ENCODE measurements around the gene EPHA10.
"Not testable (repeated sequence)": the region's sequence is repeated elsewhere in the genome, so short reads cannot be mapped to it uniquely, and the experiment has no call there.

EPHA10 gene

GRCh38 chr1:37764888-37765441 lies at the start of gene EPHA10:
TSS of gene EPHA10 (minus strand) at chr1:37765120. CDS start at chr1:37765066, 54 bp downstream.
- no peak for DNase-seq

GRCh38 chr1:37814252-37814651 lies 49.3 kb upstream of the EPHA10 start:
- DNase-seq, result no peak

GRCh38 chr1:37813529-37814145 lies 48.7 kb upstream of the EPHA10 start:
- DNase-seq, result no peak

- DNase-seq, result peak; percentile 85
Observed at GRCh38 chr1:37811027-37811655, 46.2 kb upstream of the EPHA10 start.

GRCh38 chr1:37809942-37810341 lies 45.0 kb upstream of the EPHA10 start:
- no peak for DNase-seq

GRCh38 chr1:37808369-37809319 lies 43.7 kb upstream of the EPHA10 start:
- DNase-seq, result peak; percentile 80

- DNase-seq, result peak; percentile 93
Observed at GRCh38 chr1:37807555-37808368, 42.8 kb upstream of the EPHA10 start, which contains the start of the genes C1orf122 and YRDC. TSS of gene C1orf122 (plus strand) at chr1:37807790. CDS start at chr1:37808405, 615 bp downstream. TSS of gene YRDC (minus strand) at chr1:37808208. CDS start at chr1:37808180, 28 bp downstream.

- DNase-seq, result no peak
Observed at GRCh38 chr1:37807220-37807554, 42.3 kb upstream of the EPHA10 start.

GRCh38 chr1:37802439-37802838 lies 37.5 kb upstream of the EPHA10 start:
- DNase-seq, result no peak

- DNase-seq, result peak; percentile 9
Observed at GRCh38 chr1:37797750-37798345, 32.9 kb upstream of the EPHA10 start.

- DNase-seq, result peak; percentile 41
Observed at GRCh38 chr1:37795340-37796125, 30.6 kb upstream of the EPHA10 start.

GRCh38 chr1:37794372-37795339 lies 29.7 kb upstream of the EPHA10 start:
- no peak for DNase-seq

GRCh38 chr1:37793773-37794371 lies 29.0 kb upstream of the EPHA10 start, which contains the start of gene MANEAL:
TSS of gene MANEAL (plus strand) at chr1:37793847. CDS start at chr1:37794183, 336 bp downstream.
- peak; percentile 25 for DNase-seq

- DNase-seq, result no peak
Observed at GRCh38 chr1:37792943-37793686, 28.2 kb upstream of the EPHA10 start.

GRCh38 chr1:37782491-37782890 lies 17.6 kb upstream of the EPHA10 start:
- DNase-seq, result no peak

- DNase-seq, result no peak
Observed at GRCh38 chr1:37778654-37779053, 13.7 kb upstream of the EPHA10 start.

- DNase-seq, result no peak
Observed at GRCh38 chr1:37776946-37777516, 12.1 kb upstream of the EPHA10 start.

- not testable (repeated sequence) for DNase-seq
Observed at GRCh38 chr1:37771440-37771839, 6.5 kb upstream of the EPHA10 start.
